ENCODE results near the gene RERE. TPM values are rescaled to one million over a fixed set of nuclear protein-coding genes. Genes with fewer than 3 reads are reported as not detected.

RERE gene
- total RNA-seq, 4 donors from 2014 or later: 118 to 244 (median 131) TPM

DNA sequence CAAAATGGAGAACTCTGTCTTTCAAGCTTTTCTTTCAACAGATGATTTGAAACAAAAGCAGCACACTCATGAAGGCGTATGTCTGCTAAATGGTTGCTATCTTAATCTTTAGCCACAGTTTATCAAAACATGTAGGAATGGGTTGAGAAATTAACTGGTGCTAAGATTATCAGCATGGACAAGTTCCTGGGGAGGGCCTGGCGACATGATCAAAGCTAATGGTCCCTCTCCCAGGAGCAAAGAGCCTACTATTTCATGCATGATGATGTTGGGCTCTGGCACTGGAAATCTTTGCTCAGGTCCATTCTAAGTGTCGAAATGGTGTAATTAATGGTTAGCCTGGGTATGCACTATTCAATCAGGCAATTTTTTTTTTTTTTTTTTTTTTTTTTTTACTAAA is 407.8 kb downstream of the RERE start:
- 67 to 75% methylated on average over 3 of the region's 3 CpGs for WGBS, 2 donors
- H3K27me3 ChIP-seq: no peaks in the 10 kb centered on the region
- H3K27ac ChIP-seq: peak overlapping the region; percentile 54 to 81 (median 80)
- peaks cover 0 to 2% of the 10 kb centered on the region in 2 donors for H3K36me3 ChIP-seq
- TF ChIP-seq, protein P1, sequence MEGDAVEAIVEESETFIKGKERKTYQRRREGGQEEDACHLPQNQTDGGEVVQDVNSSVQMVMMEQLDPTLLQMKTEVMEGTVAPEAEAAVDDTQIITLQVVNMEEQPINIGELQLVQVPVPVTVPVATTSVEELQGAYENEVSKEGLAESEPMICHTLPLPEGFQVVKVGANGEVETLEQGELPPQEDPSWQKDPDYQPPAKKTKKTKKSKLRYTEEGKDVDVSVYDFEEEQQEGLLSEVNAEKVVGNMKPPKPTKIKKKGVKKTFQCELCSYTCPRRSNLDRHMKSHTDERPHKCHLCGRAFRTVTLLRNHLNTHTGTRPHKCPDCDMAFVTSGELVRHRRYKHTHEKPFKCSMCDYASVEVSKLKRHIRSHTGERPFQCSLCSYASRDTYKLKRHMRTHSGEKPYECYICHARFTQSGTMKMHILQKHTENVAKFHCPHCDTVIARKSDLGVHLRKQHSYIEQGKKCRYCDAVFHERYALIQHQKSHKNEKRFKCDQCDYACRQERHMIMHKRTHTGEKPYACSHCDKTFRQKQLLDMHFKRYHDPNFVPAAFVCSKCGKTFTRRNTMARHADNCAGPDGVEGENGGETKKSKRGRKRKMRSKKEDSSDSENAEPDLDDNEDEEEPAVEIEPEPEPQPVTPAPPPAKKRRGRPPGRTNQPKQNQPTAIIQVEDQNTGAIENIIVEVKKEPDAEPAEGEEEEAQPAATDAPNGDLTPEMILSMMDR (IDR thresholded peaks at IDR 0.05): no peak
- no peak for TF ChIP-seq POLR2A (IDR thresholded peaks at IDR 0.05)
- no peak overlapping the region for H3K4me3 ChIP-seq (replicated peaks in 1 of 3)
- DNase-seq: no peak
- intact Hi-C loops (cut with DNase I): loop anchor here (5.0 kb wide), 1 partner anchor 37 kb away; no protein-coding TSS in a partner anchor
- H3K4me1 ChIP-seq: peaks cover 58 to 78% of the 10 kb centered on the region in 2 donors
- no peaks in the 10 kb centered on the region for H3K9me3 ChIP-seq

DNA sequence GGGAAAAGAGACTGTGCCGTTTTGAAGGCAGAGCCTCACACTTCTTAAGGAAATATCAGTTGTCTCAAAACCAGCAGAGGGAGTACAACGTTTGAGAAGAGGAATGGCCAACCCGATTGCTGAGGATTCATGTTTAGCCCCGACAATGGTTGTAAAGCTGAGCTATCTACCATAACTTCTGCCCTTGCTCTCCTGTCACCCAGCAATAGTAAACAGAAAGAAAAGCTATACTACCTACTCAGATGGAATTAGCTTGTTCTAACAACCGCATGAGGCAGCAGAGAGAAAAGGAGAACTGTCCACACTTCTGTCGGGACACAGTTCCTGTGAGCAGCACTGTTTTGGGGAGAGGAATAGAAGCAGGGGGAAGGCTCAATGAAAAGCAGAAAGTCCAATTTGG is 408.3 kb downstream of the RERE start:
- TF ChIP-seq POLR2A (IDR thresholded peaks at IDR 0.05): no peak
- TF ChIP-seq, protein P1 (IDR thresholded peaks at IDR 0.05): peak in 4 of 6 experiments; percentile 42 to 58 (median 50)
- peaks cover 53 to 77% of the 10 kb centered on the region in 2 donors for H3K4me1 ChIP-seq
- 3 to 7% methylated on average over 6 of the region's 6 CpGs for WGBS, 2 donors
- intact Hi-C loops (cut with DNase I): loop anchor here (5.0 kb wide), 1 partner anchor 37 kb away; no protein-coding TSS in a partner anchor
- H3K27me3 ChIP-seq: no peaks in the 10 kb centered on the region
- DNase-seq: no peak
- H3K36me3 ChIP-seq: peaks cover 0 to 2% of the 10 kb centered on the region in 2 donors
- H3K27ac ChIP-seq: peak overlapping the region; percentile 54 to 81 (median 80)
- no peak overlapping the region for H3K4me3 ChIP-seq (replicated peaks in 1 of 3)
- no peaks in the 10 kb centered on the region for H3K9me3 ChIP-seq

DNA sequence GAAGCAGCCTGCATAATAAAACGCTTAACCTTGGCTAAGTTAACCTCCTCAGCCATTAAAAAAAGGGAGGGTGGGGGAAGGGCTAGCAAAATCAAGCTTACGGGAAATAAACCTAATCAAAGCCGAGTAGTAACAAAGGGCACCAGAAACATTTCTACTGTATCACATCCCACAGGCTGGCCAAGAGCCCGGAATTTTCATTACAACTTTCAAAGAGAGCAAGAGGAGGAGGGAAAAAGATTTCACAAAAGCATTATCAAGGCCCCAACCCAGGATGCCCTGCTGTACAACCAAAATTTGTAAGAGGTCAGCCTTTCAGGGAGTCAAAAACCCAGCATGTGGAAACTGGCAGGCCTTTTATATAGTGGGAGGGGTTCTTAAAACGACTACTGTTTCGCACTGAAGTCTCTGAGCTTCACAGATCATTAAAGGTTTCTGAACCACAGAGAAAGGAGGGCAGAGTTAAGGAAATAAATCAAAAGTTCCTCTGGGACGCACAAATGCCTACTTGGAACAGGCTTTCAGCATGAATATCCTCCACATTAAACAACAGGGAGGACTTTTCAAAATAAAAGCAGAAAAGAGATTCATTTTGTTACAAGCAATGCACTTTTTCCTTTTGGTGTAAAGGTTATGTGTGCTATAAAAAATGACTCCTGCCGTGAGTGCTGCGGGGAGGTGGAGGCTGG is 409.1 kb downstream of the RERE start:
- Histone ChIP-seq H3K4me3 (replicated peaks in 1 of 3) (no peak overlapping the region), H3K36me3 (peaks cover 0 to 2% of the 10 kb centered on the region in 2 donors), H3K27me3 (no peaks in the 10 kb centered on the region), H3K4me1 (peaks cover 51 to 73% of the 10 kb centered on the region in 2 donors), H3K9me3 (no peaks in the 10 kb centered on the region), H3K27ac (peak overlapping the region; percentile 54 to 81 (median 80))
- TF ChIP-seq POLR2A (IDR thresholded peaks at IDR 0.05): no peak
- TF ChIP-seq, protein P1 (IDR thresholded peaks at IDR 0.05): no peak
- WGBS, 2 donors: 16 to 18% methylated on average over 9 of the region's 9 CpGs
- intact Hi-C loops (cut with DNase I): loop anchor here (5.0 kb wide), 1 partner anchor 36 kb away; no protein-coding TSS in a partner anchor
- DNase-seq: peak; percentile 72 to 81

DNA sequence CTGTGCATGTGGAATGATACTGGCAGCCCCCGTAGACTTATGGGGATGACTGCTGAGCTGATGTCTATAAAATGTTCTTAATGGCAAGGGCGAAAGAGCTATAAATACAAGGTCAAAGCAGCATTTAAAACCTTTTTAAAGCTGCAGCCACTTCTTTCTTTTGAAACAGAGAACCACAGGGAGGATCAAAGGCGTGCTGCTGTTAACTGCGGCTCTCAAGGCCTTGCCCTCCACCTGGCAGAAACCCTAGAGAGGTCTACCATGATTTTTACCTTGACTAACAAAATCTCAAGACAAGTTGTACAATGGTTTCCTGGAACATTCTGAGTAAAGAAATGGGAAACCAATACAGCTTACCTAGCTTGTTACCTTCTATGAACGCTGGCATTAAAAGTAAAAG is 409.8 kb downstream of the RERE start:
- H3K9me3 ChIP-seq: no peaks in the 10 kb centered on the region
- peaks cover 48 to 71% of the 10 kb centered on the region in 2 donors for H3K4me1 ChIP-seq
- peak overlapping the region; percentile 54 to 81 (median 80) for H3K27ac ChIP-seq
- TF ChIP-seq POLR2A (IDR thresholded peaks at IDR 0.05): no peak
- TF ChIP-seq, protein P1 (IDR thresholded peaks at IDR 0.05): no peak
- no peak for DNase-seq
- no peak overlapping the region for H3K4me3 ChIP-seq (replicated peaks in 1 of 3)
- peaks cover 0 to 2% of the 10 kb centered on the region in 2 donors for H3K36me3 ChIP-seq
- WGBS, 2 donors: 62 to 76% methylated on average over 5 of the region's 5 CpGs
- no peaks in the 10 kb centered on the region for H3K27me3 ChIP-seq
- intact Hi-C loops (cut with DNase I): loop anchor here (5.0 kb wide), 1 partner anchor 35 kb away; no protein-coding TSS in a partner anchor

DNA sequence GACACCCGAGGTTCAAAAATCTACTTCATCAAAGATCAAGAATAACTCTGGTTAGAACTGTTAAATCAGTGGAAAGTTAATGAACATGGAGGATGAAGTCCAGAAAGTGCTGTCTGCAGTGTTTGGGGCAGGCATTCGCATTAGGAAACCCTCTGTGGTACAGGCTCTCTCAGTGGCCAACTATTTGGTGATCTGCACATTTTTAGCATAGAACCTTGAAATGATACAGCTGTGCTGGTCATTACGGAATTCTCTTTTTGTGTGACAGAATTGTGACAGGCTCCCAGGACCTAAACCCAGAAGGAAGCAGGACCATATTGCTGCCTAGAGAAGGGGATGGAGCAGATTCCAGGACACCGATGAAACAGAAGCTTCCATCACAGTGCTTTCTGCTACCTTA is 410.5 kb downstream of the RERE start:
- 84 to 92% methylated on average over 4 of the region's 4 CpGs for WGBS, 2 donors
- H3K27me3 ChIP-seq: no peaks in the 10 kb centered on the region
- no peak for TF ChIP-seq POLR2A (IDR thresholded peaks at IDR 0.05)
- TF ChIP-seq, protein P1 (IDR thresholded peaks at IDR 0.05): no peak
- H3K4me3 ChIP-seq (replicated peaks in 1 of 3): no peak overlapping the region
- peaks cover 1 to 2% of the 10 kb centered on the region in 2 donors for H3K36me3 ChIP-seq
- no peaks in the 10 kb centered on the region for H3K9me3 ChIP-seq
- H3K27ac ChIP-seq: peak overlapping the region; percentile 54 to 81 (median 80)
- peaks cover 51 to 71% of the 10 kb centered on the region in 2 donors for H3K4me1 ChIP-seq
- DNase-seq: no peak
- intact Hi-C loops (cut with DNase I): loop anchor here (5.0 kb wide), 1 partner anchor 35 kb away; no protein-coding TSS in a partner anchor

All from thyroid gland (tissue), 4 donors.